A673 (cell line): ENCODE results near the gene RHOB.

Experiments used
- CTCF ChIP-seq: fragments of 300-800, 200-600 bp; sonication (generic); conservative IDR thresholded peaks from 2 replicates; pipeline ENCODE4 v1.5.1; 2017; ENCODE audit warnings: low read depth, mild to moderate bottlenecking, antibody characterized with exemption, low read length, moderate library complexity, mixed read lengths
- EZH2 ChIP-seq: fragments of 200-600 bp; sonication (generic); IDR thresholded peaks from 2 replicates; pipeline ENCODE4 v1.6.1; 2017; ENCODE audit warnings: borderline replicate concordance, low read depth, mild to moderate bottlenecking, mixed read lengths, antibody characterized with exemption, low read length; ENCODE audit not compliant: poor library complexity, severe bottlenecking

GRCh38 chr2:20450201-20450999 is 3.5 kb downstream of the RHOB start:
- no peak for TF ChIP-seq CTCF
- TF ChIP-seq EZH2, result no peak
